Hypothalamus (tissue), 51 donors: ENCODE results near the gene PCDHGB2.
"Not testable (repeated sequence)": the region's sequence is repeated elsewhere in the genome, so short reads cannot be mapped to it uniquely, and the experiment has no call there.

Source experiments
- DNase-seq, 51 donors: peaks; one replicate each; lab custom pipeline; 2025; lab: John Stamatoyannopoulos, UW

Gene PCDHGB2

DNA sequence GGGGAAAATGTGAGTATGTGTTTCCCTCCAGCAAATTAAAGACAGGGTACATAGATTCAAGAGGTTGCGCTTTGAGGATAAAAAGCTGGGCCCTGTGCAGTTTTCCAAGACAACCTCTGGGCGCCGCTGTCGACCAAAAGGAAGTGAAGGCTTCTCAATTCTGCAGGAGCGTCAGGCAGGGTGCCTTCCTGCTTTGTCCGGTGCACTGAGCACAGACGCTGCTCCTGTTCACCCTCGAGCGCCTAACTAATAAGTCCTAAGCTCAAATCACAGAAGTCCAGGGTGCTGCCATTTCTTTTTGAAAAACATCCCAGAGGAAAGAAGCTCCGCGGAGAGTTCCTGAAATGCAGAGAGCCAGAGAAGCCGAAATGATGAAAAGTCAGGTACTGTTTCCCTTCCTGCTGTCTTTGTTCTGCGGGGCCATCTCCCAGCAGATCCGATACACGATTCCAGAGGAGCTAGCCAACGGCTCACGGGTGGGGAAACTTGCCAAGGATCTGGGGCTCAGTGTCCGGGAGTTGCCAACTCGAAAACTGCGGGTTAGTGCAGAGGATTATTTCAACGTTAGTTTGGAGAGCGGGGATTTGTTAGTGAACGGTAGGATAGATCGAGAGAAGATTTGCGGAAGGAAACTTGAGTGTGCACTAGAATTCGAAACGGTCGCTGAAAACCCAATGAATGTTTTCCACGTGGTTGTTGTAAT is 9.7 kb upstream of the PCDHGB2 start, which contains the start of gene PCDHGB1:
Gene PCDHGB1 (plus strand): TSS at position 183 of the 703 bp plus-strand sequence. CDS start 162 bp downstream, at position 345.
- peak in 7 of 51 donors; percentile 6 to 33 (median 16) for DNase-seq

DNA sequence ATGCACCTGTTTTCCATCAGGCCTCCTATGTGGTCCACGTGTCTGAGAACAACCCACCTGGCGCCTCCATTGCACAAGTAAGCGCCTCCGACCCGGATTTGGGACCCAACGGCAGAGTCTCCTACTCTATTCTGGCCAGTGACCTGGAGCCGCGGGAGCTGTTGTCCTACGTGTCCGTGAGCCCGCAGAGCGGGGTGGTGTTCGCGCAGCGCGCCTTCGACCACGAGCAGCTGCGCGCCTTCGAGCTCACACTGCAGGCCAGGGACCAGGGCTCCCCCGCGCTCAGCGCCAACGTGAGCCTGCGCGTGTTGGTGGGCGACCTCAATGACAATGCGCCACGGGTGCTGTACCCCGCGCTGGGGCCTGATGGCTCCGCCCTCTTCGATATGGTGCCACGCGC is 8.2 kb upstream of the PCDHGB2 start:
- DNase-seq, result no peak

DNA sequence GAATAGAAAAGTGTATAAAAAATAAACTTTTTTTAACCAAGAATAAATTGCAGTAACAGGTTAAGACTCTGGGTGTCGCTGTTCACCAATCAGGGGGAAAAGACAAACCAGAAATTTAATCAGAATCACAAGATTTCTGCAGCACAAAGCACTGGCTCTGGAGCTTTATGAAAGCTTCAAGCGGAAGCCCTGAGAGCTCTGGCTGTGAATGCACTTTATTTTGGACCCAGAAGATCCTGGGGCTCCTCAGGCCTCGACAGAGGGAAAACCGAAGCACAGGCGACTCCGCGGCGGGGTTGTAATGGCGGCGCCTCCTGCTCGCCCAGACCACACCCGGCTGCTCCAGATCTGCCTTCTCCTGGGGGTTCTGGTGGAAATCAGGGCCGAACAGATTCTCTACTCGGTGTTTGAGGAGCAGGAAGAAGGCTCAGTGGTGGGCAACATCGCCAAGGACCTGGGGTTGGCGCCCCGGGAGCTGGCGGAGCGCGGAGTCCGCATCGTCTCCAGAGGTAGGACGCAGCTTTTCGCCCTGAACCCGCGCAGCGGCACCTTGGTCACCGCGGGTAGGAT is 4.8 kb upstream of the PCDHGB2 start, which contains the start of gene PCDHGA4:
Gene PCDHGA4 (plus strand): TSS at position 122 of the 570 bp plus-strand sequence. CDS start 87 bp downstream, at position 209.
- no peak for DNase-seq

DNA sequence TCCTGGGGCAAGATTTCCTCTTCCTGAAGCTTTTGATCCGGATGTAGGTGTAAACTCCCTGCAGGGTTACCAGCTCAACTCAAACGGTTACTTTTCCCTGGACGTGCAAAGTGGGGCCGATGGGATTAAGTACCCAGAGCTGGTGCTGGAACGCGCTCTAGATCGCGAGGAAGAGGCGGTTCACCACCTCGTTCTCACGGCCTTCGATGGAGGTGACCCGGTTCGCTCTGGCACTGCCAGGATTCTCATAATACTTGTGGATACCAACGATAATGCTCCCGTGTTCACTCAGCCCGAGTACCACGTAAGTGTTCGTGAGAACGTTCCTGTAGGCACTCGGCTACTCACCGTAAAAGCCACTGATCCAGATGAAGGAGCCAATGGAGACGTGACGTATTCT is 4.2 kb upstream of the PCDHGB2 start:
- DNase-seq, result no peak

DNA sequence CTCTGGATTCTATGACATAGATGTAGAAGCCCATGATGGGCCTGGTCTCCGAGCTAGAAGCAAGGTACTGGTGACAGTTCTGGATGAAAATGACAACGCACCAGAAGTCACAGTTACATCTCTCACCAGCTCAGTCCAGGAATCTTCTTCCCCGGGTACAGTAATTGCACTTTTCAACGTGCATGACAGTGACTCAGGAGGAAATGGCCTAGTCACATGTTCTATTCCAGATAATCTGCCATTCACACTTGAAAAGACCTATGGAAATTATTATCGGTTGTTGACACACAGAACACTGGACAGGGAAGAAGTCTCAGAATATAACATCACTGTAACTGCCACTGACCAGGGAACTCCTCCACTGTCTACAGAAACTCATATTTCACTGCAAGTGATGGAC is 3.7 kb upstream of the PCDHGB2 start:
- DNase-seq, result no peak

DNA sequence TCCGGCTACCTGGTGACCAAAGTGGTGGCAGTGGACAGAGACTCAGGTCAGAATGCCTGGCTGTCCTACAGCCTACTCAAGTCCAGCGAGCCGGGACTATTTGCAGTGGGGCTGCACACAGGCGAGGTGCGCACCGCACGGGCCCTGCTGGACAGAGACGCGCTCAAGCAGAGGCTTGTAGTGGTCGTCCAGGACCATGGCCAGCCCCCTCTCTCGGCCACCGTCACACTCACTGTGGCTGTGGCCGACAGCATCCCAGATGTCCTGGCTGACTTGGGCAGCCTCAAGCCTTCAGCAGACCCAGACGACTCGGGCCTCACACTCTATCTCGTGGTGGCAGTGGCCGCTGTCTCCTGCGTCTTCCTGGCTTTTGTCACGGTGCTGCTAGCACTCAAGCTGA is 2.8 kb upstream of the PCDHGB2 start:
- DNase-seq, result no peak

DNA sequence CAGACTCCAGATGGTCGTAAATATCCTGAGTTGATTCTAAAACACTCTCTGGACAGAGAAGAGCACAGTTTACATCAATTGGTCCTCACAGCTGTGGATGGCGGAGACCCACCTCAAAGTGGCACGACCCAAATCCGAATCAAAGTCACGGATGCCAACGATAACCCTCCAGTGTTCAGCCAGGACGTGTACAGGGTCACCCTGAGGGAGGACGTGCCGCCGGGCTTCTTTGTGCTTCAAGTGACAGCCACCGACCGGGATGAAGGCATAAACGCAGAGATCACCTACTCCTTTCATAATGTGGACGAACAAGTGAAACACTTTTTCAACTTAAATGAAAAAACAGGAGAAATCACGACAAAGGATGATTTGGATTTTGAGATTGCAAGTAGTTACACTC is 891 bp downstream of the PCDHGB2 start:
- DNase-seq, result no peak

DNA sequence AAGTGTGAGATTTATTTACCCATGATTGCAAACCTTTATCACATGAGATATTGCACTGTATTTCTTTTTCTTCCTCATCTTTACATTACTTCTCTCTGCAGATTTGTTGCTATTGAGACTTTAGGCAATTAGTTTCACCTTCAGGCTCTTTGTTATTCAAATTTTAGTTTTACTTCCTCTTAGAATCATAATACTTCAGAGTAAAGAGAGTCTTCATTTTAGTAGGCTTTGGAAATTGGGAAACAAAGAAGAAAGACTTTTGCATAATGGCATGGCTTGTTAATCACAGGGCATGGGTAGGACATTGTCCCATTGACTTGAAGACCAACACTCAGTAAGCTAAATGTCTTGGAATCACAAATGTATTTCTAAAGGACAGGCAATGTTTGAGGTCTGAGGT is 2.9 kb downstream of the PCDHGB2 start:
- DNase-seq, result no peak

DNA sequence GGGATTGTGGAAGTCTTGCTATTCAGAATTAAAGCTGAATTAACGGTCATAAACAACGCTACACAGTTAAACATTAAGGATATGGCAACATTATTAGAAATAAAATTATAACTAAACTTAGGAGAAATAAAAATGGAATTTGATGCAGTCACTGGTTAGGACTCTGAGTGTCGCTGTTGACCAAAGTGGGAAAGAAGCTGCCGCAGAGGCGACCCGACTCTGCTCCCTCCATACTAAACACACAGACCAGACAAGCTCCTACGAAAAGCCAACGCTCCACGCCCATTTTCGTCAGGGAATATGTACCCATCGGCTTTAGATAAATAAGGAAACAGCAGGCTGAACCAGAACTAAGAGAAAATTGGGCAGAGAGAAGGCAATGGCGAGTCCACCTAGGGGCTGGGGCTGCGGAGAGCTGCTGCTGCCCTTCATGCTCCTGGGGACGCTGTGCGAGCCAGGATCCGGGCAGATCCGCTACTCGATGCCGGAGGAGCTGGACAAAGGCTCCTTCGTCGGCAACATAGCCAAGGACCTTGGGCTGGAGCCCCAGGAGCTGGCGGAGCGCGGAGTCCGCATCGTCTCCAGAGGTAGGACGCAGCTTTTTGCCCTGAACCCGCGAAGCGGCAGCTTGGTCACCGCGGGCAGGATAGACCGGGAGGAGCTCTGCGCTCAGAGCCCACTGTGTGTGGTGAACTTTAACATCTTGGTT is 4.3 kb downstream of the PCDHGB2 start, which contains the start of gene PCDHGA5:
Gene PCDHGA5 (plus strand): TSS at position 211 of the 709 bp plus-strand sequence. CDS start 169 bp downstream, at position 380.
- DNase-seq, result no peak

DNA sequence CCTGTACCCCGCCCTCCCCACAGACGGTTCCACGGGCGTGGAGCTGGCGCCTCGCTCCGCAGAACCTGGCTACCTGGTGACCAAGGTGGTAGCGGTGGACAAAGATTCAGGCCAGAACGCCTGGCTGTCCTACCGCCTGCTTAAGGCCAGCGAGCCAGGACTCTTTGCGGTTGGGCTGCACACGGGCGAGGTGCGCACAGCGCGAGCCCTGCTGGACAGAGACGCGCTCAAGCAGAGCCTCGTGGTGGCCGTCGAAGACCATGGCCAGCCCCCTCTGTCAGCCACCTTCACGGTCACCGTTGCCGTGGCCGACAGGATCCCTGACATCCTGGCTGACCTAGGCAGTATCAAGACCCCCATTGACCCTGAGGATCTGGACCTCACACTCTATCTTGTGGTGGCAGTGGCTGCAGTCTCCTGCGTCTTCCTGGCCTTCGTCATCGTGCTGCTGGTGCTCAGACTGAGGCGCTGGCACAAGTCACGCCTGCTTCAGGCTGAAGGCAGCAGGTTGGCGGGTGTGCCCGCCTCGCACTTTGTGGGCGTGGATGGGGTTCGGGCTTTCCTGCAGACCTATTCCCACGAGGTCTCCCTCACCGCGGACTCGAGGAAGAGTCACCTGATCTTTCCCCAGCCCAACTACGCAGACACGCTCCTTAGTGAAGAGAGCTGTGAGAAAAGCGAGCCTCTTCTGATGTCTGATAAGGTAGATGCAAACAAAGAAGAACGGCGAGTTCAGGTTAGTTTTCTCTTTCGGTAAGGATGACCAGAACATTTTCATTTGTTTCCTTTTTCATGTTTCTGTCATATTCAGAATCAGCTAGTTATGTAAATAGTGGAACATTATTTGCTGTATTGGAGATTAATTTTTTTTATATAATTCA is 6.5 kb downstream of the PCDHGB2 start:
- DNase-seq, result no peak

DNA sequence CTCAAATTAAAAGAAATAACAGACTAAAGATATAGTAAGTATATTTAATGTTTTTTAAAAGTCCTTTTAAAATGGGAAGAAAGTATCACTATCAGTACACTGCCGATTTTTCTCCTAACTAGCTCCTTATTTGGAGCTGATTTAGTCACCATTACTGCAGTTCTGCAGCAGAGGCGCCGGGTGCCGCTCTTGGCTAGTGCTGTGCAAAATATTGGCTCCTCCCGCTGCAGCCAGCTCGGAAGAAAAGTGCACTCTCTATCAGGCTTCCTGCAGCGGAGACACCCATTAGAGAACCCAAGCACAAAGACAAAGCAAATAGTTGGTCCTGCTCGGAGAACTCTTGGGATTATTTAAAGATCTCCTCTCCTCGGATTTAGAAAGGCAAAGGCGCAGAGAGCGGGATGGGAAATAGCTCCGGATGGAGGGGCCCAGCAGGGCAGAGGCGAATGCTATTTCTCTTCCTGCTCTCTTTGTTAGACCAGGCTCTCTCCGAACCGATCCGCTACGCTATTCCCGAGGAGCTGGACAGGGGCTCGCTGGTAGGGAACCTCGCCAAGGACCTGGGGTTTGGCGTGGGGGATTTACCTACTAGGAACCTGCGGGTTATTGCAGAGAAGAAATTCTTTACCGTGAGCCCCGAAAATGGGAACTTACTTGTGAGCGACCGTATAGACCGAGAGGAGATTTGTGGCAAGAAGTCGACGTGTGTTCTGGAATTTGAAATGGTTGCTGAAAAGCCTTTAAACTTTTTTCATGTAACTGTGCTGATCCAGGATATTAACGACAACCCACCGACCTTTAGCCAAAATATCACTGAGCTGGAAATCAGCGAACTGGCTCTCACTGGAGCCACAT is 10.4 kb downstream of the PCDHGB2 start, which contains the start of gene PCDHGB3:
Gene PCDHGB3 (plus strand): TSS at position 249 of the 855 bp plus-strand sequence. CDS start 153 bp downstream, at position 402.
- DNase-seq, result peak in 1 of 51 donors; percentile 11

DNA sequence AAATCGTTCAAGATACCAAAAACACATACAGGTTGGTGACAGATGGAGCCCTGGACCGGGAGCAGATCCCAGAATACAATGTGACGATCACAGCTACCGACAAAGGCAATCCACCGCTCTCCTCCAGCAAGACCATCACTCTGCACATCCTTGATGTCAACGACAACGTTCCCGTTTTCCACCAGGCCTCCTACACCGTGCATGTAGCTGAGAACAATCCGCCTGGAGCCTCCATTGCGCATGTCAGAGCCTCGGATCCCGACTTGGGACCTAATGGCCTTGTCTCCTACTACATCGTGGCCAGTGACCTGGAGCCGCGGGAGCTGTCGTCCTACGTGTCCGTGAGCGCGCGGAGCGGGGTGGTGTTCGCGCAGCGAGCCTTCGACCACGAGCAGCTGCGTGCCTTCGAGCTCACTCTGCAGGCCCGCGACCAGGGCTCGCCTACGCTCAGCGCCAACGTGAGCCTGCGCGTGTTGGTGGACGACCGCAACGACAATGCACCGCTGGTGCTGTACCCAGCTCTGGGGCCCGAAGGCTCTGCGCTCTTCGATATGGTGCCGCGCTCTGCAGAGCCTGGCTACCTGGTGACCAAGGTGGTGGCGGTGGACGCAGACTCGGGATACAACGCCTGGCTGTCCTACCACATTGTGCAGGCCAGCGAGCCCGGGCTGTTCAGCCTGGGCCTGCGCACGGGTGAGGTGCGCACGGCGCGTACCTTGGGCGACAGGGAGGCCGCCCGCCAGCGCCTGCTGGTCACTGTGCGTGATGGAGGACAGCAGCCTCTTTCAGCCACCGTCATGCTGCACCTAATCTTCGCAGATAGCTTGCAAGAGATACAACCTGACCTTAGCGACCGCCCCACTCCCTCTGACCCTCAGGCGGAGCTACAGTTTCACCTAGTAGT is 12.0 kb downstream of the PCDHGB2 start:
- no peak for DNase-seq

DNA sequence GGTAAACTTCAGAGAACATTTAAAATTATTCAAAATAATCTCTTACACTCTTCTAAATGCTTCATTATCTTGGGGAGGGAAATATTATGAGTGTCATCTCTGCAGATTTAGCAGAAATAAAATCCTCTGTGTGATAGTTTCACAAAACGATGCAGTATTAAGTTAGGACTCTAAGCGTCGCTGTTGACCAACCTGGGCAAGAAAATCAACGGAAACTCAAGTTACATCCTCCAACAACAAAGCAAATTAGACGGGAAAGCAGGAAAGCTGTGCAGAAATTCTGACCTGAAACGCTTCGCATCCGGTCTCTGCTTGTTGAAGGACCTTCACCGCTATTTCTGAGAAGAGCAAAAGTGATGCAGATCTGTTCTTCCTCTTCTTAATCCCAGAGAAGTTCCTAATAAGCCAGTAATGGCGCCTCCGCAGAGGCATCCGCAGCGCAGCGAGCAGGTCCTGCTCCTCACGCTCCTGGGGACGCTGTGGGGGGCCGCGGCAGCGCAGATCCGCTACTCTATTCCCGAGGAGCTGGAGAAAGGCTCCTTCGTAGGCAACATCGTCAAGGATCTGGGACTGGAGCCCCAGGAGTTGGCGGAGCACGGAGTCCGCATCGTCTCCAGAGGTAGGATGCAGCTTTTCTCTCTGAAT is 14.0 kb downstream of the PCDHGB2 start, which contains the start of gene PCDHGA6:
Gene PCDHGA6 (plus strand): TSS at position 219 of the 645 bp plus-strand sequence. CDS start 193 bp downstream, at position 412.
- DNase-seq, result no peak

DNA sequence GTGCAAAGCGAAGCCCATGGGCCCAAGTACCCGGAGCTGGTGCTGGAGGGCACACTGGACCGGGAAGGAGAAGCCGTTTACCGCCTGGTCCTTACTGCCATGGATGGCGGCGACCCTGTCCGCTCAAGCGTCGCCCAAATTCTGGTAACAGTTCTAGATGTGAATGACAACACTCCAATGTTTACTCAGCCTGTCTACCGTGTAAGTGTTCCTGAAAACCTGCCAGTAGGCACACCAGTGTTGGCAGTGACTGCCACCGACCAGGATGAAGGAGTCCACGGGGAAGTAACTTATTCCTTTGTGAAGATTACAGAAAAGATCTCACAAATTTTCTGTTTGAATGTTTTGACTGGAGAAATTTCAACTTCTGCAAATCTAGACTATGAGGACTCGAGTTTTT is 14.8 kb downstream of the PCDHGB2 start:
- DNase-seq, result no peak

DNA sequence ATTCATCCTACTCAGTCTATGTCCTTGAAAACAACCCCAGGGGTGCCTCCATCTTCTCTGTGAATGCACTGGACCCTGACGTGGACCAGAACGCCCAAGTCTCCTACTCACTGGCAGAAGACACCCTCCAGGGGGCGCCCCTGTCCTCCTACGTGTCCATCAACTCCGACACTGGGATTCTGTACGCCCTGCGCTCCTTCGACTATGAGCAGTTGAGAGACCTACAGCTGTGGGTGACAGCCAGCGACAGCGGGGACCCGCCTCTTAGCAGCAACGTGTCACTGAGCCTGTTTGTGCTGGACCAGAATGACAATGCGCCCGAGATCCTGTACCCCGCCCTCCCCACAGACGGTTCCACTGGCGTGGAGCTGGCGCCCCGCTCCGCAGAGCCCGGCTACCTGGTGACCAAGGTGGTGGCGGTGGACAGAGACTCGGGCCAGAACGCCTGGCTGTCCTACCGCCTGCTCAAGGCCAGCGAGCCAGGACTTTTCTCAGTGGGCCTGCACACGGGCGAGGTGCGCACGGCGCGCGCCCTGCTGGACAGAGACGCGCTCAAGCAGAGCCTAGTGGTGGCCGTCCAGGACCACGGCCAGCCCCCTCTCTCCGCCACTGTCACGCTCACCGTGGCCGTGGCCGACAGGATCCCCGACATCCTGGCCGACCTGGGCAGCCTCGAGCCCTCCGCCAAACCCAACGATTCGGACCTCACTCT is 15.8 kb downstream of the PCDHGB2 start:
- not testable (repeated sequence) for DNase-seq

DNA sequence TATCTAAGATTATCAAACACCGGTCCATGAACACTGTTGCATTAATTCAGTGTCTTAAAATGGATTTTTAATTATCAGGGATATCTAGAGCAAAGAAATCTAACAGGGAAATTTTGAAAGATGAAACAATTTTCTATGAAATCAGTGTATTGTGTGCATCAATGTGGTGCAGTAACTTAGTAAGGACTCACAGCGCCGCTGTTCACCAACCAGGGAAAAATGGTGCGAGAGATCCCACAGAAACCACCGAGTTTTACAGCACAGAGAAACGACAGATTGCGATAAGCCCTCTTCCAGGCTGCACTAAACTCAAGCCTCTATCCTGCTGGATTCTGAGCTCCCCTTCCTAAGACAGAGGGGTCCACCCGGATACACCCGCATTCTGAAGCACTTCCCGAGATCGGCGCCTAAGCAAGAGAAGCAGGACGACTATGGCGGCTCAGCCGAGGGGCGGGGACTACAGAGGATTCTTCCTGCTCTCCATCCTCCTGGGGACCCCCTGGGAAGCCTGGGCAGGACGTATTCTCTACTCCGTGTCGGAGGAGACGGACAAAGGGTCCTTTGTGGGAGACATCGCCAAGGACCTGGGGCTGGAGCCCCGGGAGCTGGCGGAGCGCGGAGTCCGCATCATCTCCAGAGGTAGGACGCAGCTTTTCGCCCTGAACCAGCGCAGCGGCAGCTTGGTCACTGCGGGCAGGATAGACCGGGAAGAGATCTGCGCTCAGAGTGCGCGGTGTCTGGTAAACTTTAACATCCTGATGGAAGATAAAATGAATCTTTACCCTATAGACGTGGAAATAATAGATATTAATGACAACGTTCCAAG is 22.9 kb downstream of the PCDHGB2 start, which contains the start of gene PCDHGA7:
Gene PCDHGA7 (plus strand): TSS at position 274 of the 826 bp plus-strand sequence. CDS start 158 bp downstream, at position 432.
- no peak for DNase-seq
